ENCODE data around the gene C10orf53.
"Not testable (repeated sequence)": the region's sequence is repeated elsewhere in the genome, so short reads cannot be mapped to it uniquely, and the experiment has no call there.

Gene C10orf53

GRCh38 chr10:49688920-49689319, 9.5 kb downstream of the C10orf53 start:
- DNase-seq, result no peak

- DNase-seq, result no peak
Observed at GRCh38 chr10:49689882-49690510, 10.5 kb downstream of the C10orf53 start.

- no peak for DNase-seq
Observed at GRCh38 chr10:49690698-49691356, 11.4 kb downstream of the C10orf53 start.

GRCh38 chr10:49691588-49691987, 12.1 kb downstream of the C10orf53 start:
- DNase-seq, result no peak

GRCh38 chr10:49694466-49694865, 15.0 kb downstream of the C10orf53 start:
- no peak for DNase-seq

GRCh38 chr10:49696311-49696710, 16.9 kb downstream of the C10orf53 start:
- DNase-seq, result no peak

GRCh38 chr10:49698679-49699078, 19.2 kb downstream of the C10orf53 start:
- DNase-seq, result no peak

- no peak for DNase-seq
Observed at GRCh38 chr10:49700211-49700610, 20.8 kb downstream of the C10orf53 start.

GRCh38 chr10:49700997-49701396, 21.5 kb downstream of the C10orf53 start:
- no peak for DNase-seq

GRCh38 chr10:49707585-49707984, 28.1 kb downstream of the C10orf53 start:
- no peak for DNase-seq

- no peak for DNase-seq
Observed at GRCh38 chr10:49709934-49710333, 30.5 kb downstream of the C10orf53 start.

GRCh38 chr10:49710966-49711365, 31.5 kb downstream of the C10orf53 start:
- DNase-seq, result no peak

GRCh38 chr10:49711481-49711880, 32.0 kb downstream of the C10orf53 start:
- DNase-seq, result no peak

- no peak for DNase-seq
Observed at GRCh38 chr10:49713266-49713665, 33.8 kb downstream of the C10orf53 start.

- not testable (repeated sequence) for DNase-seq
Observed at GRCh38 chr10:49715157-49715556, 35.7 kb downstream of the C10orf53 start.

- no peak for DNase-seq
Observed at GRCh38 chr10:49726593-49726992, 47.1 kb downstream of the C10orf53 start.

GRCh38 chr10:49733866-49734265, 54.4 kb downstream of the C10orf53 start:
- no peak for DNase-seq

- DNase-seq, result no peak
Observed at GRCh38 chr10:49734676-49735075, 55.2 kb downstream of the C10orf53 start.

- DNase-seq, result no peak
Observed at GRCh38 chr10:49735161-49735560, 55.7 kb downstream of the C10orf53 start.

GRCh38 chr10:49735848-49736563, 56.6 kb downstream of the C10orf53 start:
- no peak for DNase-seq

GRCh38 chr10:49736564-49737113, 57.2 kb downstream of the C10orf53 start:
- DNase-seq, result no peak

- DNase-seq, result no peak
Observed at GRCh38 chr10:49737474-49738201, 58.2 kb downstream of the C10orf53 start.

Measured in NK-92 treated with Interleukin-12 subunit alpha and Interleukin-12 subunit beta, amount 100 ng/mL, for 24 hours (cell line).